HUES48 (cell line): Measurements from ENCODE around the gene TTC32.
"Not testable (repeated sequence)": the region's sequence is repeated elsewhere in the genome, so short reads cannot be mapped to it uniquely, and the experiment has no call there.

Experiments used
- H3K27ac ChIP-seq: one replicate; pipeline ENCODE4 v1.7.0; 2013; ENCODE audit warnings: low read depth, low read length, inconsistent platforms
- H3K27me3 ChIP-seq: 2 replicates; pipeline ENCODE4 v1.6.1; 2013; ENCODE audit warnings: mild to moderate bottlenecking, low read length; ENCODE audit not compliant: control insufficient read depth, insufficient read depth
- H3K36me3 ChIP-seq: 2 replicates; pipeline ENCODE4 v1.6.1; 2013; ENCODE audit warnings: low read length; ENCODE audit not compliant: control insufficient read depth, insufficient read depth
- H3K4me1 ChIP-seq: 2 replicates; pipeline ENCODE4 v1.6.1; 2013; ENCODE audit warnings: mild to moderate bottlenecking, low read length; ENCODE audit not compliant: control insufficient read depth, insufficient read depth
- H3K4me3 ChIP-seq: 2 replicates; pipeline ENCODE4 v1.5.1; 2013; ENCODE audit warnings: mild to moderate bottlenecking, low read depth, low read length
- H3K9ac ChIP-seq: 2 replicates; pipeline ENCODE4 v1.6.1; 2013; ENCODE audit warnings: mild to moderate bottlenecking, low read depth, low read length, moderate library complexity
- H3K9me3 ChIP-seq: 2 replicates; pipeline ENCODE4 v1.6.1; 2013; ENCODE audit warnings: low read length; ENCODE audit not compliant: control insufficient read depth, insufficient read depth

Gene TTC32

GRCh38 chr2:19883971-19884720 lies 17.6 kb downstream of the TTC32 start:
- no peaks in the 10 kb centered on the region for H3K9me3 ChIP-seq
- H3K27me3 ChIP-seq, result no peaks in the 10 kb centered on the region; the same call in 1 of the 2 replicates
- H3K27ac ChIP-seq, result no peak overlapping the region
- no peak overlapping the region for H3K4me3 ChIP-seq
- no peaks in the 10 kb centered on the region for H3K4me1 ChIP-seq
- H3K9ac ChIP-seq, result no peak overlapping the region
- H3K36me3 ChIP-seq, result no peaks in the 10 kb centered on the region

GRCh38 chr2:19883486-19883885 lies 18.3 kb downstream of the TTC32 start:
- Histone ChIP-seq H3K9me3 (no peaks in the 10 kb centered on the region), H3K9ac (no peak overlapping the region), H3K4me3 (no peak overlapping the region), H3K27ac (no peak overlapping the region), H3K36me3 (no peaks in the 10 kb centered on the region), H3K27me3 (no peaks in the 10 kb centered on the region; the same call in 1 of the 2 replicates), H3K4me1 (no peaks in the 10 kb centered on the region)

GRCh38 chr2:19882286-19882685 lies 19.5 kb downstream of the TTC32 start:
- no peak overlapping the region for H3K9ac ChIP-seq
- H3K9me3 ChIP-seq, result no peaks in the 10 kb centered on the region

GRCh38 chr2:19881908-19882265 lies 19.9 kb downstream of the TTC32 start:
- Histone ChIP-seq H3K27ac (no peak overlapping the region), H3K27me3 (no peaks in the 10 kb centered on the region; the same call in 1 of the 2 replicates), H3K4me1 (no peaks in the 10 kb centered on the region), H3K9me3 (no peaks in the 10 kb centered on the region), H3K9ac (no peak overlapping the region), H3K4me3 (no peak overlapping the region), H3K36me3 (no peaks in the 10 kb centered on the region)

More at GRCh38 chr2:19882286-19882685, 19.5 kb downstream of the TTC32 start:
- H3K4me1 ChIP-seq, result no peaks in the 10 kb centered on the region
- no peak overlapping the region for H3K4me3 ChIP-seq
- H3K27me3 ChIP-seq, result no peaks in the 10 kb centered on the region; the same call in 1 of the 2 replicates
- no peaks in the 10 kb centered on the region for H3K36me3 ChIP-seq
- no peak overlapping the region for H3K27ac ChIP-seq

GRCh38 chr2:19881221-19881907 lies 20.4 kb downstream of the TTC32 start:
- Histone ChIP-seq H3K27me3 (no peaks in the 10 kb centered on the region; the same call in 1 of the 2 replicates), H3K4me3 (no peak overlapping the region), H3K27ac (no peak overlapping the region), H3K36me3 (no peaks in the 10 kb centered on the region), H3K4me1 (no peaks in the 10 kb centered on the region), H3K9me3 (no peaks in the 10 kb centered on the region), H3K9ac (no peak overlapping the region)

GRCh38 chr2:19880191-19880590 lies 21.6 kb downstream of the TTC32 start:
- not testable (repeated sequence) for H3K9me3 ChIP-seq, H3K27me3 ChIP-seq, H3K9ac ChIP-seq, H3K36me3 ChIP-seq, H3K4me3 ChIP-seq, H3K4me1 ChIP-seq, H3K27ac ChIP-seq

GRCh38 chr2:19879120-19879519 lies 22.7 kb downstream of the TTC32 start:
- no peaks in the 10 kb centered on the region for H3K9me3 ChIP-seq
- H3K4me1 ChIP-seq, result no peaks in the 10 kb centered on the region
- H3K4me3 ChIP-seq, result no peak overlapping the region
- H3K9ac ChIP-seq, result no peak overlapping the region
- H3K27me3 ChIP-seq, result no peaks in the 10 kb centered on the region; the same call in 1 of the 2 replicates
- no peaks in the 10 kb centered on the region for H3K36me3 ChIP-seq
- H3K27ac ChIP-seq, result no peak overlapping the region

- Histone ChIP-seq H3K27me3 (no peaks in the 10 kb centered on the region; the same call in 1 of the 2 replicates), H3K4me3 (no peak overlapping the region), H3K27ac (no peak overlapping the region), H3K9me3 (no peaks in the 10 kb centered on the region), H3K4me1 (no peaks in the 10 kb centered on the region), H3K36me3 (no peaks in the 10 kb centered on the region), H3K9ac (no peak overlapping the region)
These were observed 23.3 kb downstream of the TTC32 start for GRCh38 chr2:19878268-19879046.

GRCh38 chr2:19876751-19877150 lies 25.0 kb downstream of the TTC32 start:
- Histone ChIP-seq H3K4me3 (no peak overlapping the region), H3K4me1 (no peaks in the 10 kb centered on the region), H3K36me3 (no peaks in the 10 kb centered on the region), H3K27me3 (no peaks in the 10 kb centered on the region; the same call in 1 of the 2 replicates), H3K9ac (no peak overlapping the region), H3K27ac (no peak overlapping the region), H3K9me3 (no peaks in the 10 kb centered on the region)

GRCh38 chr2:19875280-19875679 lies 26.5 kb downstream of the TTC32 start:
- H3K9me3 ChIP-seq, result no peaks in the 10 kb centered on the region
- H3K27ac ChIP-seq, result no peak overlapping the region
- peaks cover 1% of the 10 kb centered on the region; the same call in 1 of the 2 replicates for H3K27me3 ChIP-seq
- no peak overlapping the region for H3K9ac ChIP-seq
- no peak overlapping the region for H3K4me3 ChIP-seq
- H3K36me3 ChIP-seq, result no peaks in the 10 kb centered on the region
- H3K4me1 ChIP-seq, result no peaks in the 10 kb centered on the region

GRCh38 chr2:19874726-19875125 lies 27.1 kb downstream of the TTC32 start:
- Histone ChIP-seq H3K9me3 (no peaks in the 10 kb centered on the region), H3K36me3 (no peaks in the 10 kb centered on the region), H3K4me1 (no peaks in the 10 kb centered on the region), H3K4me3 (no peak overlapping the region), H3K27ac (no peak overlapping the region), H3K9ac (no peak overlapping the region), H3K27me3 (peaks cover 7% of the 10 kb centered on the region)
